ENCODE measurements around the gene ANGPTL7. TPM values are rescaled to one million over a fixed set of nuclear protein-coding genes. Genes with fewer than 3 reads are reported as not detected.

The ANGPTL7 gene
- total RNA-seq, 4 donors from 2014 or later = 0.33 to 4.6 (median 0.38) TPM

DNA sequence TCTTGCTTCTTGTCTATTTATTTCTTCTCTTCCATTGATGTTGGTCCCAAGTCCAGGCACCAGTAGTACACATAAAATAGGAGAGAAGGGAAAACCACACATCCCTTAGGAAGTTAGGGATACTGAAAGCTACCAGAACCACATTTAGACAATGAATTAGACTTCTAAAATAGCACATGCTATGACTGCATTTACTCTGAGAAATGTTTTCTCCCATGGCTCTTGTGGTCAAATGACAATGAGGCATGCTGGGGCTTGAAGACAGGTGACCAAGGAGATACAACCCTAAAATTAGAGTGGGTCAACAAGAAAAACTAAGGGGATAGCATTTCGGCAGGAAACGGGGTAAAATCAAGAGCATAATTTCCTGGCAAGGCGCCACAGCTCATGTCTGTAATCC, 56.1 kb downstream of the ANGPTL7 start:
- H3K27me3 ChIP-seq = no peaks in the 10 kb centered on the region
- intact Hi-C loops (cut with DNase I) = loop anchor here (10.0 kb wide), 1 partner anchor 400 kb away; no protein-coding TSS in a partner anchor
- peaks cover 39 to 44% of the 10 kb centered on the region in 2 donors for H3K36me3 ChIP-seq
- TF ChIP-seq, protein P1, sequence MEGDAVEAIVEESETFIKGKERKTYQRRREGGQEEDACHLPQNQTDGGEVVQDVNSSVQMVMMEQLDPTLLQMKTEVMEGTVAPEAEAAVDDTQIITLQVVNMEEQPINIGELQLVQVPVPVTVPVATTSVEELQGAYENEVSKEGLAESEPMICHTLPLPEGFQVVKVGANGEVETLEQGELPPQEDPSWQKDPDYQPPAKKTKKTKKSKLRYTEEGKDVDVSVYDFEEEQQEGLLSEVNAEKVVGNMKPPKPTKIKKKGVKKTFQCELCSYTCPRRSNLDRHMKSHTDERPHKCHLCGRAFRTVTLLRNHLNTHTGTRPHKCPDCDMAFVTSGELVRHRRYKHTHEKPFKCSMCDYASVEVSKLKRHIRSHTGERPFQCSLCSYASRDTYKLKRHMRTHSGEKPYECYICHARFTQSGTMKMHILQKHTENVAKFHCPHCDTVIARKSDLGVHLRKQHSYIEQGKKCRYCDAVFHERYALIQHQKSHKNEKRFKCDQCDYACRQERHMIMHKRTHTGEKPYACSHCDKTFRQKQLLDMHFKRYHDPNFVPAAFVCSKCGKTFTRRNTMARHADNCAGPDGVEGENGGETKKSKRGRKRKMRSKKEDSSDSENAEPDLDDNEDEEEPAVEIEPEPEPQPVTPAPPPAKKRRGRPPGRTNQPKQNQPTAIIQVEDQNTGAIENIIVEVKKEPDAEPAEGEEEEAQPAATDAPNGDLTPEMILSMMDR (IDR thresholded peaks at IDR 0.05) = no peak
- DNase-seq = no peak
- H3K27ac ChIP-seq = no peak overlapping the region
- 88 to 95% methylated on average over 3 of the region's 3 CpGs for WGBS, 2 donors
- H3K4me3 ChIP-seq (replicated peaks in 1 of 3) = no peak overlapping the region
- H3K4me1 ChIP-seq = no peaks in the 10 kb centered on the region
- no peaks in the 10 kb centered on the region for H3K9me3 ChIP-seq

Small RNA genes lying within 50 kb of the gene (small RNA-seq; reads per million reads assigned to genes)
- gene RNU6-291P (not detected), gene RNU6-537P (not detected), gene RPL39P6 (not detected)

Other genes with a start within 250 kb of the ANGPTL7 start
- 100 to 1,000 TPM; 118 to 265 (median 172) TPM for gene TARDBP, start 176.7 kb upstream of the ANGPTL7 start, total RNA-seq
- gene MASP2, start 142.1 kb upstream of the ANGPTL7 start, total RNA-seq = not detected
- gene SRM, start 129.3 kb upstream of the ANGPTL7 start, total RNA-seq = 10 to 100 TPM; 17.1 to 40.2 (median 25.0) TPM
- 10 to 100 TPM; 41.1 to 60.7 (median 51.6) TPM for gene EXOSC10, start 89.5 kb upstream of the ANGPTL7 start, total RNA-seq
- gene MTOR, start 73.2 kb downstream of the ANGPTL7 start, total RNA-seq = 10 to 100 TPM; 37.8 to 46.4 (median 43.9) TPM
- gene UBIAD1, start 83.8 kb downstream of the ANGPTL7 start, total RNA-seq = 10 to 100 TPM; 14.4 to 15.4 (median 15.1) TPM